Duodenal mucosa (tissue), 2 donors: ENCODE measurements around the gene NETO1.

Experiments
- H3K27ac ChIP-seq: one replicate; pipeline ENCODE4 v1.7.0; 2013; ENCODE audit warnings: low read depth, low read length
- H3K27me3 ChIP-seq, 2 donors: one replicate each; pipeline ENCODE4 v1.7.0; 2013; ENCODE audit warnings: low read length in 2 of 2, control low read depth in 1 of 2; ENCODE audit not compliant: insufficient read depth in 2 of 2, control insufficient read depth in 1 of 2
- H3K36me3 ChIP-seq, 2 donors: one replicate each; pipeline ENCODE4 v1.7.0; 2013; ENCODE audit warnings: low read length in 2 of 2, control low read depth in 1 of 2; ENCODE audit not compliant: insufficient read depth in 2 of 2, control insufficient read depth in 1 of 2
- H3K4me1 ChIP-seq, 2 donors: one replicate each; pipeline ENCODE4 v1.7.0; 2013; ENCODE audit warnings: low read length in 2 of 2, control low read depth in 1 of 2; ENCODE audit not compliant: insufficient read depth in 2 of 2, control insufficient read depth in 1 of 2
- H3K4me3 ChIP-seq, 2 donors: one replicate each; pipeline ENCODE4 v1.7.0; 2013; ENCODE audit warnings: low read length in 2 of 2, low read depth in 1 of 2
- H3K9ac ChIP-seq, 2 donors: one replicate each; pipeline ENCODE4 v1.7.0; 2013; ENCODE audit warnings: low read length in 2 of 2, low read depth in 1 of 2
- H3K9me3 ChIP-seq, 2 donors: one replicate each; pipeline ENCODE4 v1.7.0; 2013; ENCODE audit warnings: low read length in 2 of 2, control low read depth in 1 of 2; ENCODE audit not compliant: control insufficient read depth in 1 of 2

The NETO1 gene

GRCh38 chr18:72867746-72868584, at the start of gene NETO1:
TSS of gene NETO1 (minus strand) at chr18:72867987. CDS start at chr18:72867291, 696 bp downstream.
- H3K4me3 ChIP-seq = no peak within 1 kb of the TSS
- no peak within 1 kb of the TSS for H3K27ac ChIP-seq
- no peaks in the 10 kb centered on the region for H3K9me3 ChIP-seq
- H3K36me3 ChIP-seq = no peaks in the 10 kb centered on the region
- H3K4me1 ChIP-seq = no peaks in the 10 kb centered on the region
- no peak within 1 kb of the TSS for H3K9ac ChIP-seq
- no peaks in the 10 kb centered on the region for H3K27me3 ChIP-seq

- Histone ChIP-seq H3K27me3 (no peaks in the 10 kb centered on the region), H3K27ac (no peak overlapping the region), H3K4me3 (no peak overlapping the region)
These were observed 42.3 kb upstream of the NETO1 start for GRCh38 chr18:72910045-72910444.

GRCh38 chr18:72908181-72908580, 40.4 kb upstream of the NETO1 start:
- no peaks in the 10 kb centered on the region for H3K4me1 ChIP-seq
- H3K9me3 ChIP-seq = no peaks in the 10 kb centered on the region
- H3K36me3 ChIP-seq = no peaks in the 10 kb centered on the region
- no peaks in the 10 kb centered on the region for H3K27me3 ChIP-seq
- H3K9ac ChIP-seq = no peak overlapping the region
- H3K27ac ChIP-seq = no peak overlapping the region
- H3K4me3 ChIP-seq = no peak overlapping the region

More at GRCh38 chr18:72910045-72910444, 42.3 kb upstream of the NETO1 start:
- Histone ChIP-seq H3K4me1 (no peaks in the 10 kb centered on the region), H3K36me3 (no peaks in the 10 kb centered on the region), H3K9me3 (no peaks in the 10 kb centered on the region), H3K9ac (no peak overlapping the region)

- Histone ChIP-seq H3K4me1 (no peaks in the 10 kb centered on the region), H3K27me3 (no peaks in the 10 kb centered on the region), H3K9ac (no peak overlapping the region), H3K9me3 (peaks cover 0 to 4% of the 10 kb centered on the region in 2 donors), H3K36me3 (no peaks in the 10 kb centered on the region), H3K4me3 (no peak overlapping the region), H3K27ac (no peak overlapping the region)
These were observed 35.2 kb upstream of the NETO1 start for GRCh38 chr18:72903033-72903432.

- H3K9me3 ChIP-seq = peaks cover 0 to 4% of the 10 kb centered on the region in 2 donors
- H3K4me3 ChIP-seq = no peak overlapping the region
- H3K9ac ChIP-seq = no peak overlapping the region
- H3K36me3 ChIP-seq = no peaks in the 10 kb centered on the region
- H3K4me1 ChIP-seq = no peaks in the 10 kb centered on the region
- no peaks in the 10 kb centered on the region for H3K27me3 ChIP-seq
- no peak overlapping the region for H3K27ac ChIP-seq
These were observed 31.6 kb upstream of the NETO1 start for GRCh38 chr18:72899338-72899737.

- Histone ChIP-seq H3K9ac (no peak overlapping the region), H3K4me3 (no peak overlapping the region), H3K4me1 (no peaks in the 10 kb centered on the region), H3K36me3 (no peaks in the 10 kb centered on the region), H3K27me3 (no peaks in the 10 kb centered on the region), H3K9me3 (peaks cover 0 to 4% of the 10 kb centered on the region in 2 donors), H3K27ac (no peak overlapping the region)
These were observed 31.1 kb upstream of the NETO1 start for GRCh38 chr18:72898870-72899269.

- Histone ChIP-seq H3K9ac (no peak overlapping the region), H3K27ac (no peak overlapping the region), H3K27me3 (no peaks in the 10 kb centered on the region), H3K36me3 (no peaks in the 10 kb centered on the region), H3K9me3 (peaks cover 0 to 4% of the 10 kb centered on the region in 2 donors), H3K4me1 (no peaks in the 10 kb centered on the region), H3K4me3 (no peak overlapping the region)
These were observed 27.8 kb upstream of the NETO1 start for GRCh38 chr18:72895548-72895947.

- no peaks in the 10 kb centered on the region for H3K9me3 ChIP-seq
- no peaks in the 10 kb centered on the region for H3K4me1 ChIP-seq
- H3K4me3 ChIP-seq = no peak overlapping the region
- H3K36me3 ChIP-seq = no peaks in the 10 kb centered on the region
- H3K27ac ChIP-seq = no peak overlapping the region
- no peaks in the 10 kb centered on the region for H3K27me3 ChIP-seq
- no peak overlapping the region for H3K9ac ChIP-seq
These were observed 10.8 kb upstream of the NETO1 start for GRCh38 chr18:72878561-72878960.

GRCh38 chr18:72878143-72878542, 10.4 kb upstream of the NETO1 start:
- Histone ChIP-seq H3K27me3 (no peaks in the 10 kb centered on the region), H3K9ac (no peak overlapping the region), H3K36me3 (no peaks in the 10 kb centered on the region), H3K27ac (no peak overlapping the region), H3K9me3 (no peaks in the 10 kb centered on the region), H3K4me1 (no peaks in the 10 kb centered on the region), H3K4me3 (no peak overlapping the region)

GRCh38 chr18:72871091-72871490, 3.3 kb upstream of the NETO1 start:
- Histone ChIP-seq H3K9me3 (no peaks in the 10 kb centered on the region), H3K27me3 (no peaks in the 10 kb centered on the region), H3K36me3 (no peaks in the 10 kb centered on the region), H3K9ac (no peak overlapping the region), H3K27ac (no peak overlapping the region), H3K4me1 (no peaks in the 10 kb centered on the region), H3K4me3 (no peak overlapping the region)
